ENCODE results near the gene KLHL29.

GRCh38 chr2:23694058-23695045 lies 309.4 kb downstream of the KLHL29 start:
- TF ChIP-seq, protein P1, sequence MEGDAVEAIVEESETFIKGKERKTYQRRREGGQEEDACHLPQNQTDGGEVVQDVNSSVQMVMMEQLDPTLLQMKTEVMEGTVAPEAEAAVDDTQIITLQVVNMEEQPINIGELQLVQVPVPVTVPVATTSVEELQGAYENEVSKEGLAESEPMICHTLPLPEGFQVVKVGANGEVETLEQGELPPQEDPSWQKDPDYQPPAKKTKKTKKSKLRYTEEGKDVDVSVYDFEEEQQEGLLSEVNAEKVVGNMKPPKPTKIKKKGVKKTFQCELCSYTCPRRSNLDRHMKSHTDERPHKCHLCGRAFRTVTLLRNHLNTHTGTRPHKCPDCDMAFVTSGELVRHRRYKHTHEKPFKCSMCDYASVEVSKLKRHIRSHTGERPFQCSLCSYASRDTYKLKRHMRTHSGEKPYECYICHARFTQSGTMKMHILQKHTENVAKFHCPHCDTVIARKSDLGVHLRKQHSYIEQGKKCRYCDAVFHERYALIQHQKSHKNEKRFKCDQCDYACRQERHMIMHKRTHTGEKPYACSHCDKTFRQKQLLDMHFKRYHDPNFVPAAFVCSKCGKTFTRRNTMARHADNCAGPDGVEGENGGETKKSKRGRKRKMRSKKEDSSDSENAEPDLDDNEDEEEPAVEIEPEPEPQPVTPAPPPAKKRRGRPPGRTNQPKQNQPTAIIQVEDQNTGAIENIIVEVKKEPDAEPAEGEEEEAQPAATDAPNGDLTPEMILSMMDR (IDR thresholded peaks at IDR 0.05) = no peak
- TF ChIP-seq POLR2A (IDR thresholded peaks at IDR 0.05) = no peak
